ENCODE measurements around the gene LRP6.
A peak's percentile ranks its signal among the peaks of the same experiment; 100 is the strongest.

LRP6 gene

GRCh38 chr12:12210983-12211382 lies 55.9 kb downstream of the LRP6 start:
- peak; percentile 41 for DNase-seq

- no peak for DNase-seq
Observed at GRCh38 chr12:12210416-12210815, 56.4 kb downstream of the LRP6 start.

GRCh38 chr12:12209675-12210074 lies 57.2 kb downstream of the LRP6 start:
- no peak for DNase-seq

GRCh38 chr12:12209043-12209442 lies 57.8 kb downstream of the LRP6 start:
- no peak for DNase-seq

DNA sequence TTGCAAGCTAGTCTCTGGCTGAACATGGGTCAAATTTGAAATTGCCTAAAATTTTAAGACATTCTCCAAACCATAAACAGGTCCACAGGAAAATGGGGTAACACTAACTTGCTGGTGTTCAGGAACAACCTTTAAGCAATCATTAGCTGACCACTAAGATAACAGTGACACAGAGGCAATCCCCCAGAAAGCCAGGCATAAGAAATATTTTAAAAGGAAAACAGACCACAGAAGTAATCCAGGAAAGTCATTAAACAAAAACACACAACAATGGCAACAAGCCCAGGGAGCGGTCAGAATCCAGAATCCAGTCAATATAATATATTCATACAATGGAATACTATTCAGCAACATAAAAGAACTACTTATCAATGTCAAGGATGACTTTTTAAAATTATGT lies 59.1 kb downstream of the LRP6 start:
- no peak for DNase-seq

- DNase-seq: no peak
Observed at GRCh38 chr12:12206776-12207388, 60.0 kb downstream of the LRP6 start.

DNA sequence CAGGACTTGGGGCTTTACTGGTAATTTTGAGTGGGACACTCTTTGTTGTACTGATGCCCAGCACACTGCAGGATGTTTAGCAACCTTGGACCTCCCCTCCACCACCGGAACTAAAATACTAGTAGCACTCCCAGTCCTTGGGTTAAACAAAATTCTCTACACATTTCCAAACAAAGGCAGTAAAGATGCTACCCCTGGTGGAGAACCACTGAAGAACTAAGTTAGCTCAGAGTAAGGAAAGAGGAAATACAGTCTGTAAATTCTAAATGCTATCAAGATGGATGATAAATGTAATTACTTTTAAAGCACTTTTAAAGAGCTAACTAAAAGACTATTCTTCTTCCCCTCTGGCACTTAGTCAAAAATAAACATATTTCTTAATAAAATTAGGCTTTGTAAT lies 64.1 kb downstream of the LRP6 start:
- DNase-seq: no peak

DNA sequence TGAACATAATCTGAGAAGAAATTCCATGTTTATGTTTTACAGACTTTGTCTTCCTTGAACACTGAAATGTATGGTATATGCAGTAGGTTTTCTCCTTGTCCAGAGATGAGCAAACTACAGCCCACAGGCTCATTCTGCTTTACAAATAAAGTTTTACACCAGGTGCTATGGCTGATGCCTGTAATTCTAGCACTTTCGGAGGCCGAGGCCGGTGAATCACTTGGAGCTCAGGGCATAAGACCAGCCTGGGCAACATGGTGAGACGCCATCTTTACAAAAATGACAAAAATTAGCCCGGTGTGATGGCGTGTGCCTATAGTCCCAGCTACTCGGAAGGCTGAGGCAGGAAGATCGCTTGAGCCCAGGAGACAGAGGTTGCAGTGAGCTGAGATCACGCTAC lies 64.7 kb downstream of the LRP6 start:
- DNase-seq: no peak

DNA sequence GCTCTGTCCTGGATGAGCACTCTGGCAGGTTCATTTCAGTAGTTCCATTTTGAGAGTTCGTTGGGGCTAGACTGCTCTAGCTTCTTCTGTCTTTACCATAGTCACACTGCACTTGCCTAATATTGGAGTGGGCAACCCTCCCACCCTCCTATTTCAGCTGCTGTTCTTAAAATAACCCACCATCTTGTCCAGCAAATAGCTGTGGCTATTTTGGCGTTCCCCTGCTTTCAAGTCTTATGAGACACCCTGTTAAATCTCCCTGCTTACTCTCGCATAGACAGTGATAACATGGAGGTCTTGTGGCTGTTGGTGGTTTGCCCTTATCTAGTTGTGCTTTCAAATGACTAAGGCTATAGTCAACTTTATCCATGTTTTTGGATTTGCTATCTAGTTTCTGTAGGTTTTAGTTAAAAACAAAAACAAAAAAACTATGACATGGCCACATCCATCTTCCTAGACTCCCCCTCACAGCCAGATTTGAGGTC lies 65.5 kb downstream of the LRP6 start:
- DNase-seq: no peak

GRCh38 chr12:12200363-12200762 lies 66.5 kb downstream of the LRP6 start:
- no peak for DNase-seq

DNA sequence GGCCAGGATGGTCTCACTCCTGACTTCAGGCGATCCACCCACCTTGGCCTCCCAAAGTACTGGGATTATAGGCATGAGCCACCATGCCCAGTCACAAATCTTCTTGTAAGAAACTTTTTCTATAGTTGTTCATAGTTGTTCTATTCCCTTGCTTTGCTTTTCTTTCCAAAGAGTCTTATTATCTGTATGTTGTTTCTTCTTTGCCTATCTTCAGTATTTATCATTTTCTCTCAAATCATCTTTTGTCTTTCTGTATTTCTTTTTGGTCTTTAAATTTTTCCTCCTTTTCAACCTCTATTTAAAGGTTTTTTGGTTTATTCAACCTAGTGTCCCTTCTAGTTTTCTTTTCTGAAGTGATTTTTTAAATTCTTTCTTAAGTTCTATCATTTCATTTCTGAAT lies 68.7 kb downstream of the LRP6 start:
- no peak for DNase-seq

DNA sequence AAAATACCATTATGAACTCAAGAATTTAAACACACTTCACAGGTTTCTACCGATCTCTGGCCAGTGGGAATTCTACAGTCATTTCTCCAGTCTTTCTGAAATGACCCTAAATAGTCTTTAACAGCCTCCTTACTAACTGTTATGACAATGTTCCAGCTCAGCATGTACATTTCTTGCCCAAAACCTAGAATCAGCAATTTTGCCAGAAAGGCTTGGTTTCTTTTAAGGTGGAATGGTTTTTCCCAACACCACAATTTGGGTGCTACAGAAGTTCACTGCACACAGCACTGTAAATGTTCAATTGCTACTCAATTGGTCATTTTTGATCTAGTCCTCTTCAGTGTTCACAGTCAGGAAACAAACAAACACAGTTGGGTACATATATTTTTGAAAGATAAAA lies 69.7 kb downstream of the LRP6 start:
- DNase-seq: no peak

DNA sequence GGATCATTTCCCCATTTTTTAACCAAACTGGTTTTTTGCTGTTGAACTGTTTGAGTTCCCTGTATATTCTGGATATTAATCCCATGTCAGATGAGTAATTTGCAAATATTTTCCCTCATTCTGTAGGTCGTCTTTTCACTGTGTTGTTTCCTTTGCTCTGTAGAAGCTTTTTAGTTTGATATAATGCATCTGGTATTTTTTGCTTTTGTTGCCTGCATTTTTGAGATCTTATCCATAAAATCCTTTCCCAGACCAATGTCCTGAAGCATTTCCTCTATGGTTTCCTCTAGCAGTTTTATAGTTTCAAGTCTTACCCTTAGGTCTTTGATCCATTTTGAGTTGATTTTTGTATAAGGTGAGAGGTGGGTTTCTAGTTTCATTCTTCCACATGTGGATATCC lies 71.3 kb downstream of the LRP6 start:
- DNase-seq: no peak

DNA sequence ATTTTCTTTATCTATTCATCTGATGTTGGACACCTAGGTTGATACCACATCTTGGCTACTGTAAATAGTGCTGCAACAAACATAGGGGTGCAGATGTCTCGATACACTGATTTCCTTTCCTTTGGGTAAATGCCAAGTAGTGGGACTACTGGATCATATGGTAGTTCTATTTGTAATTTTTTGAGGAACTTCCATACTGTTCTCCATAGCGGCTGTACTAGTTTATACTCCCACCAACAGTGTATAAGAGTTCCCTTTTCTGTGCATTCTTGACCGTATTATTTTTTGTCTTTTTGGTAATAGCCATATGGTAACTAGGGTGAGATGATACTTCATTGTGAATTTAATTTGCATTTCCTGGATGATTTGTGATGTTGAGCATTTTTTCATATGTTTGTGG lies 71.8 kb downstream of the LRP6 start:
- DNase-seq: no peak

GRCh38 chr12:12194206-12194605 lies 72.6 kb downstream of the LRP6 start:
- no peak for DNase-seq

- no peak for DNase-seq
Observed at GRCh38 chr12:12191008-12191407, 75.8 kb downstream of the LRP6 start.

DNA sequence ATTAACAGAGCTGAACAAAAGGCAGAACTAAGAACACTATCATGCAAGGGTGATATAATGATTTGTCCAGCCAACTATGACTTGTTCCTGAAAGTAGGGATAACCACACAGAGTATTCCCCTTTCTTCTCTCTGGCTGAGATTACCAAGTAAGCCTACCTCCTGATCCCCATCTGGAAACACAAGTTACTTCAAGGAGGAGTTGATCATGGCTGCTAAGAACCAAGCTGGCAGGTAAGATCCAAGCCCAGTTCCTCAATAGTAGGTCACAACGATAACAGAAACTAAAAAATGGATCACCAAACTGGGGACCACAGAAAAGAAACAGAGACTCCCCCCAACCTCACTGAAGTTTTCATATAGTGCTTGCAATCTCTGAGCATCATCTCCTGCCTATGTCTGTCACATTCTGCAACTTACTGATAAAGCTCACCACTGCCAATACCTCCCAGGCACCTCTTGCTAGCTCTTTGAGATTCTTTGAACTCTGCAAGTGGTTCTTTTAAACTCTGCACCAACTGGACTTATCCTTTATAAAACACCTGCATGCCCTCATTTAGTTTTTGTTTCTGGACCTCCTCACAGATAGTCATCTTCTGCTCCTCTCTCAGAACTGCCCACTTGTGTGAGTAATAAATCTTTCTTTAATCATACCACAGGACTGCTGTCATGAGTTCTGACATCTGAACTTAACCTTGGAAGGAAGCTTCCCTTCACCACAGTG lies 76.6 kb downstream of the LRP6 start:
- DNase-seq: no peak

DNA sequence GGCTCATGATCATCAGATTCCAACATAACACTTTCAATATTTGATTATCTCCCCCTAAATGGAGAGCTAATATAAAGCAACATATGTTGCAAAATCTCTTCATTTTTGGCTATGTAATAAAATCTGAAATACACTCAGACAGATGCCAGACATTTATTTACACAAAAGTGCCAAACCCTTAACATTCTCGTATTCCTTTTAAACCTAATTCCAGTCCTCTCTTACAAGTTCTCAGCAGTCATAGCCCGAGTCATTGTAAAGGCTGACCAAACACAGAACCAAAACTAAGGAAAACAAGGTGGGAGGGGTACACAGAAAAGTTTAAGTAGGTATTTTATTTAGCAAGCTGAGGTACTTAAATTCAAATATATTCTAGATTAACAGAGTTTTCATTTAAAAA lies 81.4 kb downstream of the LRP6 start:
- DNase-seq: no peak

GRCh38 chr12:12182703-12183365 lies 84.0 kb downstream of the LRP6 start:
- no peak for DNase-seq

- no peak for DNase-seq
Observed at GRCh38 chr12:12181511-12181910, 85.3 kb downstream of the LRP6 start.

DNA sequence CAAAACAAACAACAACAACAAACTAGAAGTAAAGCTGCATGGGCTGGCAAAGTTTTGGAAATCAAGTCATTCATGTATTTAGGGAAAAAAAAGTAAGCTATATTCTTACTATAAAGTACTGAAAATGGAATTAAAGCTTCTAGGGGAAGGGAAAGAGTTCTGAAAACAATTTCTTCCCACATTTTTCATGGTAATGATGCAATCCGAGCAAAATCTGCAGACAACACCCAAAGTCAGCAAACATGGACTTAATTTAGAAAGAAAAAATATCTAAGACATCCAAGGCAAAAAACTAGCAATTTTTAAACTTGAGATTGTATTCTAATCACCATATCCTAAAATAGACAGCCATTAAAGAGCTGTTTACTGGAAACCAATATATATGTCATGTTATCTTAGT lies 86.3 kb downstream of the LRP6 start:
- DNase-seq: no peak

GRCh38 chr12:12180136-12180535 lies 86.7 kb downstream of the LRP6 start:
- DNase-seq: no peak

GRCh38 chr12:12178559-12178958 lies 88.3 kb downstream of the LRP6 start:
- DNase-seq: no peak

GRCh38 chr12:12176402-12176801 lies 90.4 kb downstream of the LRP6 start:
- DNase-seq: no peak
